ENCODE results near the gene TMEM59.
"Not testable (repeated sequence)": the region's sequence is repeated elsewhere in the genome, so short reads cannot be mapped to it uniquely, and the experiment has no call there.

DNA sequence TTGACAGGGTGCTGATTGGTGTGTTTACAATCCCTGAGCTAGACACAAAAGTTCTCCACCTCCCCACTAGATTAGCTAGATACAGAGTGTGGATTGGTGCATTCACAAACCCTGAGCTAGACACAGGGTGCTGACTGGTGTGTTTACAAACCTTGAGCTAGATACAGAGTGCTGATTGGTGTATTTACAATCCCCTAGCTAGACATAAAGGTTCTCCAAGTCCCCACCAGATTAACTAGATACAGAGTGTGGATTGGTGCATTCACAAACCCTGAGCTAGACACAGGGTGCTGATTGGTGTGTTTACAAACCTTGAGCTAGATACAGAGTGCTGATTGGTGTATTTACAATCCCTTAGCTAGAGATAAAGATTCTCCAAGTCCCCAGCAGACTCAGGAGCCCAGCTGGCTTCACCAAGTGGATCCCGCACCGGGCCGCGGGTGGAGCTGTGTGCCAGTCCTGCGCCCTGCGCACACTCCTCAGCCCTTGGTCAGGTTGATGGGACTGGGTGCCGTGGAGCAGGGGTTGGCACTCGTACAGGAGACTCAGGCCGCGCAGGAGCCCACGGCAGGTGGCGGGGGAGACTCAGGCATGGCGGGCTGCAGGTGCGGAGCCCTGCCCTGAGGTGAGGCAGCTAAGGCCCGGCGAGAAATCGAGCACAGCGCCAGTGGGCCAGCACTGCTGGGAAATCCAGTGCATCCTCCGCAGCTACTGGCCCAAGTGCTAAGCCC is 49.1 kb downstream of the TMEM59 start:
- TF ChIP-seq, protein P1, sequence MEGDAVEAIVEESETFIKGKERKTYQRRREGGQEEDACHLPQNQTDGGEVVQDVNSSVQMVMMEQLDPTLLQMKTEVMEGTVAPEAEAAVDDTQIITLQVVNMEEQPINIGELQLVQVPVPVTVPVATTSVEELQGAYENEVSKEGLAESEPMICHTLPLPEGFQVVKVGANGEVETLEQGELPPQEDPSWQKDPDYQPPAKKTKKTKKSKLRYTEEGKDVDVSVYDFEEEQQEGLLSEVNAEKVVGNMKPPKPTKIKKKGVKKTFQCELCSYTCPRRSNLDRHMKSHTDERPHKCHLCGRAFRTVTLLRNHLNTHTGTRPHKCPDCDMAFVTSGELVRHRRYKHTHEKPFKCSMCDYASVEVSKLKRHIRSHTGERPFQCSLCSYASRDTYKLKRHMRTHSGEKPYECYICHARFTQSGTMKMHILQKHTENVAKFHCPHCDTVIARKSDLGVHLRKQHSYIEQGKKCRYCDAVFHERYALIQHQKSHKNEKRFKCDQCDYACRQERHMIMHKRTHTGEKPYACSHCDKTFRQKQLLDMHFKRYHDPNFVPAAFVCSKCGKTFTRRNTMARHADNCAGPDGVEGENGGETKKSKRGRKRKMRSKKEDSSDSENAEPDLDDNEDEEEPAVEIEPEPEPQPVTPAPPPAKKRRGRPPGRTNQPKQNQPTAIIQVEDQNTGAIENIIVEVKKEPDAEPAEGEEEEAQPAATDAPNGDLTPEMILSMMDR (IDR thresholded peaks at IDR 0.05 in 4 of 5, conservative IDR thresholded peaks at IDR 0.05 in 1 of 5): not testable (repeated sequence)
- TF ChIP-seq POLR2A (IDR thresholded peaks at IDR 0.05): not testable (repeated sequence)

Data from gastrocnemius medialis (tissue), 4 donors.